CMK (cell line): ENCODE results near the gene SRP14.
"Not testable (repeated sequence)": the region's sequence is repeated elsewhere in the genome, so short reads cannot be mapped to it uniquely, and the experiment has no call there.

Experiments
- DNase-seq: peaks from one replicate; pipeline ENCODE4 v3.0.0-alpha.2; 2010; ENCODE audit warnings: low read depth

Gene SRP14

GRCh38 chr15:40028853-40029252 lies 10.1 kb downstream of the SRP14 start:
- no peak for DNase-seq

GRCh38 chr15:40028193-40028592 lies 10.8 kb downstream of the SRP14 start:
- no peak for DNase-seq

GRCh38 chr15:40016224-40016865 lies 22.6 kb downstream of the SRP14 start:
- DNase-seq = no peak

- no peak for DNase-seq
These were observed 24.6 kb downstream of the SRP14 start for GRCh38 chr15:40014390-40014789.

- DNase-seq = not testable (repeated sequence)
These were observed 25.6 kb downstream of the SRP14 start for GRCh38 chr15:40013372-40013771.

GRCh38 chr15:40011303-40011702 lies 27.7 kb downstream of the SRP14 start:
- no peak for DNase-seq

- no peak for DNase-seq
These were observed 28.3 kb downstream of the SRP14 start for GRCh38 chr15:40010686-40011085.

- peak; percentile 20 for DNase-seq
These were observed 30.8 kb downstream of the SRP14 start for GRCh38 chr15:40008061-40008765.

- no peak for DNase-seq
These were observed 32.3 kb downstream of the SRP14 start for GRCh38 chr15:40006646-40007045.

- DNase-seq = no peak
These were observed 33.0 kb downstream of the SRP14 start for GRCh38 chr15:40006003-40006402.

GRCh38 chr15:40003116-40003916 lies 35.7 kb downstream of the SRP14 start:
- no peak for DNase-seq

GRCh38 chr15:40002295-40002694 lies 36.7 kb downstream of the SRP14 start:
- no peak for DNase-seq

GRCh38 chr15:39999538-40000200 lies 39.3 kb downstream of the SRP14 start:
- DNase-seq = no peak

GRCh38 chr15:39998511-39999077 lies 40.4 kb downstream of the SRP14 start:
- no peak for DNase-seq

GRCh38 chr15:39997639-39998038 lies 41.3 kb downstream of the SRP14 start:
- DNase-seq = no peak

GRCh38 chr15:39997031-39997430 lies 42.0 kb downstream of the SRP14 start:
- DNase-seq = no peak

- not testable (repeated sequence) for DNase-seq
These were observed 42.8 kb downstream of the SRP14 start for GRCh38 chr15:39996228-39996627.

GRCh38 chr15:39992953-39993352 lies 46.0 kb downstream of the SRP14 start:
- not testable (repeated sequence) for DNase-seq

GRCh38 chr15:39990706-39991105 lies 48.3 kb downstream of the SRP14 start:
- DNase-seq = no peak

- no peak for DNase-seq
These were observed 51.2 kb downstream of the SRP14 start for GRCh38 chr15:39987821-39988220.
